H9 (cell line): ENCODE data around the gene C9orf72. TPM values are rescaled to one million over a fixed set of nuclear protein-coding genes. Genes with fewer than 3 reads are reported as not detected.

Experiments
- DNase-seq: peaks from one replicate; pipeline ENCODE4 v3.0.0-alpha.2; 2017
- H2AFZ ChIP-seq: one replicate; pipeline ENCODE4 v1.6.1; 2013; ENCODE audit warnings: mild to moderate bottlenecking, low read length, control low read depth, moderate library complexity
- H2AK5ac ChIP-seq: 2 replicates; pipeline ENCODE4 v1.6.1; 2013; ENCODE audit warnings: low read length, control low read depth, mixed read lengths; ENCODE audit not compliant: insufficient read length
- H2BK120ac ChIP-seq: one replicate; pipeline ENCODE4 v1.6.1; 2013; ENCODE audit warnings: low read depth, mild to moderate bottlenecking, low read length, control low read depth, inconsistent platforms; ENCODE audit not compliant: poor library complexity, severe bottlenecking
- H2BK12ac ChIP-seq: 2 replicates; pipeline ENCODE4 v1.6.1; 2013; ENCODE audit warnings: low read length, control low read depth, mixed read lengths, low read depth; ENCODE audit not compliant: insufficient read length
- H2BK15ac ChIP-seq: 2 replicates; pipeline ENCODE4 v1.6.1; 2013; ENCODE audit warnings: low read depth, low read length, control low read depth
- H2BK20ac ChIP-seq: one replicate; pipeline ENCODE4 v1.6.1; 2013; ENCODE audit warnings: low read depth, mild to moderate bottlenecking, low read length, control low read depth, inconsistent platforms; ENCODE audit not compliant: poor library complexity, severe bottlenecking
- H2BK5ac ChIP-seq: 2 replicates; pipeline ENCODE4 v1.6.1; 2013; ENCODE audit warnings: low read length, control low read depth, mixed read lengths; ENCODE audit not compliant: insufficient read length
- H3K14ac ChIP-seq: 2 replicates; pipeline ENCODE4 v1.6.1; 2013; ENCODE audit warnings: low read length, control low read depth; ENCODE audit not compliant: insufficient read depth
- H3K18ac ChIP-seq: 2 replicates; pipeline ENCODE4 v1.6.1; 2013; ENCODE audit warnings: low read depth, mild to moderate bottlenecking, mixed read lengths, low read length, control low read depth; ENCODE audit not compliant: insufficient read length
- H3K23ac ChIP-seq: 2 replicates; pipeline ENCODE4 v1.6.1; 2013; ENCODE audit warnings: low read length, control low read depth, mixed read lengths, low read depth; ENCODE audit not compliant: insufficient read length
- H3K23me2 ChIP-seq: 2 replicates; pipeline ENCODE4 v1.6.1; 2013; ENCODE audit warnings: low read depth, mild to moderate bottlenecking, mixed read lengths, low read length, control low read depth; ENCODE audit not compliant: insufficient read length, poor library complexity, severe bottlenecking
- H3K27ac ChIP-seq: 2 replicates; pipeline ENCODE4 v1.5.1; 2013; ENCODE audit warnings: low read length, control low read depth, mixed read lengths, low read depth; ENCODE audit not compliant: insufficient read length
- H3K27me3 ChIP-seq: 2 replicates; pipeline ENCODE4 v1.6.1; 2013; ENCODE audit warnings: low read length, control low read depth, inconsistent platforms; ENCODE audit not compliant: insufficient read depth
- H3K4ac ChIP-seq: 2 replicates; pipeline ENCODE4 v1.6.1; 2013; ENCODE audit warnings: low read depth, mild to moderate bottlenecking, control low read depth, inconsistent platforms, low read length, moderate library complexity
- H3K4me1 ChIP-seq: 2 replicates; pipeline ENCODE4 v1.6.1; 2013; ENCODE audit warnings: low read length, control low read depth, inconsistent platforms; ENCODE audit not compliant: insufficient read depth
- H3K4me2 ChIP-seq: 2 replicates; pipeline ENCODE4 v1.6.1; 2013; ENCODE audit warnings: low read length, control low read depth, mixed read lengths; ENCODE audit not compliant: insufficient read length, insufficient read depth
- H3K56ac ChIP-seq: 2 replicates; pipeline ENCODE4 v1.6.1; 2013; ENCODE audit warnings: low read depth, mild to moderate bottlenecking, mixed read lengths, low read length, control low read depth; ENCODE audit not compliant: insufficient read length
- H3K79me1 ChIP-seq: 2 replicates; pipeline ENCODE4 v1.6.1; 2013; ENCODE audit warnings: low read depth, mild to moderate bottlenecking, moderate library complexity, low read length, control low read depth, inconsistent platforms; ENCODE audit not compliant: insufficient read depth, poor library complexity, severe bottlenecking
- H3K79me2 ChIP-seq: 2 replicates; pipeline ENCODE4 v1.6.1; 2013; ENCODE audit warnings: low read length, control low read depth, inconsistent platforms; ENCODE audit not compliant: insufficient read depth
- H3K9ac ChIP-seq: 2 replicates; pipeline ENCODE4 v1.6.1; 2013; ENCODE audit warnings: low read length, control low read depth, mixed read lengths; ENCODE audit not compliant: insufficient read length; ENCODE audit errors: extremely low read depth
- H3K9me3 ChIP-seq: one replicate; pipeline ENCODE4 v1.6.1; 2013; ENCODE audit warnings: low read depth, low read length, inconsistent platforms; ENCODE audit not compliant: control insufficient read depth
- H3T11ph ChIP-seq: one replicate; pipeline ENCODE4 v1.6.1; 2013; ENCODE audit warnings: mild to moderate bottlenecking, low read length, control low read depth, inconsistent platforms
- H4K20me1 ChIP-seq: one replicate; pipeline ENCODE4 v1.6.1; 2013; ENCODE audit not compliant: control insufficient read depth, insufficient read length, insufficient read depth
- H4K5ac ChIP-seq: 2 replicates; pipeline ENCODE4 v1.6.1; 2013; ENCODE audit warnings: low read depth, mild to moderate bottlenecking, mixed read lengths, low read length, control low read depth; ENCODE audit not compliant: insufficient read length
- H4K8ac ChIP-seq: replicated peaks from 2 replicates; pipeline ENCODE4 v1.6.1; 2013; ENCODE audit warnings: low read length, control low read depth, mixed read lengths, low read depth; ENCODE audit not compliant: insufficient read length
- H4K91ac ChIP-seq: 2 replicates; pipeline ENCODE4 v1.6.1; 2013; ENCODE audit warnings: low read depth, mild to moderate bottlenecking, moderate library complexity, mixed read lengths, low read length, control low read depth; ENCODE audit not compliant: insufficient read length
- H3K27ac Mint-ChIP-seq, 3 experiments: 2 replicates in 2 of 3; 3 replicates in 1 of 3; pipeline ENCODE4 v1.8.0; 2020 to 2021; ENCODE audit warnings: mixed read lengths in 3 of 3, mild to moderate bottlenecking in 1 of 3, moderate library complexity in 1 of 3
- H3K27me3 Mint-ChIP-seq: 2 replicates; pipeline ENCODE4 v1.8.0; 2021; ENCODE audit warnings: low read depth, mild to moderate bottlenecking, moderate library complexity, mixed read lengths
- H3K36me3 Mint-ChIP-seq, 3 experiments: 2 replicates in 2 of 3; 3 replicates in 1 of 3; pipeline ENCODE4 v1.8.0; 2020 to 2021; ENCODE audit warnings: low read depth in 3 of 3, mixed read lengths in 3 of 3; ENCODE audit not compliant: insufficient read depth in 1 of 3
- H3K4me1 Mint-ChIP-seq, 2 experiments: 2 replicates each; pipeline ENCODE4 v1.8.0; 2020; ENCODE audit warnings: mixed read lengths in 2 of 2
- H3K4me3 Mint-ChIP-seq, 2 experiments: 2 replicates in 1 of 2; 3 replicates in 1 of 2; pipeline ENCODE4 v1.8.0; 2020 to 2021; ENCODE audit warnings: mild to moderate bottlenecking in 2 of 2, mixed read lengths in 2 of 2, moderate library complexity in 1 of 2
- H3K9me3 Mint-ChIP-seq, 2 experiments: 2 replicates in 1 of 2; 3 replicates in 1 of 2; pipeline ENCODE4 v1.8.0; 2020; ENCODE audit warnings: mild to moderate bottlenecking in 2 of 2, mixed read lengths in 2 of 2, moderate library complexity in 1 of 2
- WGBS: extraction: QIAGEN DNeasy Blood & Tissue Kit; methylation state at CpG from one replicate; pipeline ENCODE4 v1.1.7; 2013; ENCODE audit warnings: missing lambda C conversion rate, low lambda C conversion rate, mixed read lengths; ENCODE audit not compliant: insufficient read length; ENCODE audit errors: extremely low coverage; 5-methylcytosine and 5-hydroxymethylcytosine counted together
- total RNA-seq: library from RNA; stranded (reverse); gene quantifications from 2 replicates; pipeline ENCODE4 v1.2.1, GENCODE V29; 2021
- TF ChIP-seq, protein P1 (sequence below): fragments of 200-600 bp; sonication (generic); conservative IDR thresholded peaks from 3 replicates; pipeline ENCODE4 v1.8.0; 2021; ENCODE audit warnings: antibody characterized with exemption, mild to moderate bottlenecking

Gene C9orf72
- total RNA-seq, 1 experiment from 2014 or later: 17.0 TPM

DNA sequence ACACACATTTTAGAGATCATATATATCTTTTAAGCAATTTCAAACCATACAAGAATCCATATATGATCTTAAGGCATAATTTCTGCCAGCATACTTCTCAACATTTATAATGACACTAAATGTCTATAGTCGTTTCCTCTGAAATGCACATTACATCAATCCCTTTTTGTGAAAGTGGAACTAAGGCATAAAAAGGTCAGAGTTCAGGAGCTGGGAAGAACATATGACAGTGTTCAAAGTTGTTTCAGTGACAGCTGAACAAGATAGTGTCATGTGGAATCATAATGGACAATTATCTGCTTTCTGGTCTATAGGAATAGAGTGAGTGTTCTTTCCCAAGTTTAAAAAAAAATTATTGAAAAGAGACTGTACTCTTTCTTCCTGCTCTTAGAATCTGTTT is 41.2 kb downstream of the C9orf72 start:
- Histone ChIP-seq H2BK20ac (no peak overlapping the region), H3K56ac (no peak overlapping the region), H4K91ac (no peak overlapping the region), H3K79me1 (no peaks in the 10 kb centered on the region), H3K27me3 (no peaks in the 10 kb centered on the region), H2BK5ac (no peak overlapping the region), H3K23me2 (peaks cover 9% of the 10 kb centered on the region), H3K27ac (no peak overlapping the region), H3K4me1 (no peaks in the 10 kb centered on the region; the same call in 1 of the 2 replicates), H2AFZ (no peak overlapping the region), H2BK15ac (no peak overlapping the region), H3T11ph (no peak overlapping the region), H2BK120ac (no peak overlapping the region), H4K5ac (no peak overlapping the region), H2AK5ac (no peak overlapping the region), H3K79me2 (no peaks in the 10 kb centered on the region; the same call in 1 of the 2 replicates), H2BK12ac (no peak overlapping the region), H3K4ac (no peak overlapping the region), H3K18ac (no peak overlapping the region), H3K14ac (no peak overlapping the region), H3K23ac (no peak overlapping the region), H4K20me1 (no peaks in the 10 kb centered on the region), H4K8ac (no peak overlapping the region), H3K9me3 (no peaks in the 10 kb centered on the region), H3K4me2 (no peak overlapping the region), H3K9ac (no peak overlapping the region)
- TF ChIP-seq, protein P1, sequence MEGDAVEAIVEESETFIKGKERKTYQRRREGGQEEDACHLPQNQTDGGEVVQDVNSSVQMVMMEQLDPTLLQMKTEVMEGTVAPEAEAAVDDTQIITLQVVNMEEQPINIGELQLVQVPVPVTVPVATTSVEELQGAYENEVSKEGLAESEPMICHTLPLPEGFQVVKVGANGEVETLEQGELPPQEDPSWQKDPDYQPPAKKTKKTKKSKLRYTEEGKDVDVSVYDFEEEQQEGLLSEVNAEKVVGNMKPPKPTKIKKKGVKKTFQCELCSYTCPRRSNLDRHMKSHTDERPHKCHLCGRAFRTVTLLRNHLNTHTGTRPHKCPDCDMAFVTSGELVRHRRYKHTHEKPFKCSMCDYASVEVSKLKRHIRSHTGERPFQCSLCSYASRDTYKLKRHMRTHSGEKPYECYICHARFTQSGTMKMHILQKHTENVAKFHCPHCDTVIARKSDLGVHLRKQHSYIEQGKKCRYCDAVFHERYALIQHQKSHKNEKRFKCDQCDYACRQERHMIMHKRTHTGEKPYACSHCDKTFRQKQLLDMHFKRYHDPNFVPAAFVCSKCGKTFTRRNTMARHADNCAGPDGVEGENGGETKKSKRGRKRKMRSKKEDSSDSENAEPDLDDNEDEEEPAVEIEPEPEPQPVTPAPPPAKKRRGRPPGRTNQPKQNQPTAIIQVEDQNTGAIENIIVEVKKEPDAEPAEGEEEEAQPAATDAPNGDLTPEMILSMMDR: no peak
- Mint-ChIP-seq H3K27me3 (peaks cover 2% of the 10 kb centered on the region), H3K4me3 (no peak overlapping the region), H3K27ac (no peak overlapping the region), H3K9me3 (no peaks in the 10 kb centered on the region), H3K4me1 (peaks cover 26 to 31% of the 10 kb centered on the region in 2 experiments), H3K36me3 (peaks cover 0 to 6% (median 0%) of the 10 kb centered on the region in 3 experiments; a peak in 1 of 7 replicates)
- no CpG with 5 or more reads among the region's 1 CpG for WGBS
- DNase-seq: no peak
